GM13977 (cell line): Measurements from ENCODE around the gene MEIG1.
A peak's percentile ranks its signal among the peaks of the same experiment; 100 is the strongest.

Source experiments
- DNase-seq: peaks from one replicate; pipeline ENCODE4 v3.0.0; 2012; ENCODE audit warnings: low spot score
- in situ Hi-C: fragments of 300-500 bp; cut with MboI; formaldehyde crosslinking; loops from one replicate; pipeline ENCODE4 v1.12.0; 2022; ENCODE audit warnings: low sequenced_read_pairs, low pct_unique_long_range_greater_than_20kb, mixed read lengths, inconsistent platforms; ENCODE audit not compliant: unreplicated experiment
- TF ChIP-seq, protein P1 (sequence below): IDR thresholded peaks from 2 replicates; pipeline ENCODE4 v1.5.1; 2012; ENCODE audit warnings: mild to moderate bottlenecking, control low read depth; ENCODE audit not compliant: insufficient read depth; ENCODE audit errors: extremely low read depth, missing control alignments

MEIG1 gene, protein sequence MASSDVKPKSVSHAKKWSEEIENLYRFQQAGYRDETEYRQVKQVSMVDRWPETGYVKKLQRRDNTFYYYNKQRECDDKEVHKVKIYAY

DNA sequence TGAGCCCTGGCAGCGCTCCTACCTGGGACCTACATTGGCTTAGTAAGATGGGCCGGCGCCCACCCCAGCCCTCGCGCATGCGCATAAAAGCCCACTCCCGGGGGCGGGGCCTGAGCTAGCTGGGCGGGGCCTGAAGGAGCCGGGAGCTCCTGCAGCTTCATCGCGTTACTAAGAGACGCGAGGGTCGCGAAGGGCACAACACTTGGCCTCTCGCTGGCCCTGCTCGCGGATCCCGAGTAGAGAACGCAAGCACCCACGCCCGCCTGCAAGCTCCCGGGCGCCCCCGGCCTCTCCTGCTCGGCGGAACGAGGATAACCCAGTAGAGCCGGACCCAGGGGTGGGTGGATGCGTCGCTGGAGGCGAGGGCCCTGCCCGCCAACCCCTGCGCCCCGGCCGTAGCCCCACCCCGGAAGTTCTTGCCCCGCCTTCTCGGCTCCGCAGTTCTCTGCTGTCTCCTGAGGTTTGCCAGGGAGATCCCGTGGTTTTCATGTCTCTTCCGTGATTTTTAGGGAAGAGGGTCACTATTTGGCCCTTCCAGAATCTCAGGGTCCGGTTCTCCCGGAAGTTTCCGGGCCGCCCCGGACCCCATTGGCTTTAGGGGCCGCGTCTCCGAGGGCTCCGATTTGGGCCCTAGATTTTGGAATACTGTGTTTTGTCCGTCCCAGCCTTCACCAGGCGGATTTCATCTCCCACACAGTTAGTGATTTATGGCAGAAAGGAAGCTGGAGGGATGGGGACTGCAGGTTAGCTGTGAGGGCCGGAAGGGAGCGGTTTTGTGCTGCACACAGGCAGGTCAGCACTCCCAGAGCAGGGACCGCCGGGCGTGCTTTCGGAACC, at the start of gene MEIG1:
MEIG1 (plus strand) TSS at position 168 of the 837 bp plus-strand sequence. CDS start 7,081 bp downstream, outside the sequence.
- in situ Hi-C loops = no loop called here
- DNase-seq = peak; percentile 92
- TF ChIP-seq, protein P1, sequence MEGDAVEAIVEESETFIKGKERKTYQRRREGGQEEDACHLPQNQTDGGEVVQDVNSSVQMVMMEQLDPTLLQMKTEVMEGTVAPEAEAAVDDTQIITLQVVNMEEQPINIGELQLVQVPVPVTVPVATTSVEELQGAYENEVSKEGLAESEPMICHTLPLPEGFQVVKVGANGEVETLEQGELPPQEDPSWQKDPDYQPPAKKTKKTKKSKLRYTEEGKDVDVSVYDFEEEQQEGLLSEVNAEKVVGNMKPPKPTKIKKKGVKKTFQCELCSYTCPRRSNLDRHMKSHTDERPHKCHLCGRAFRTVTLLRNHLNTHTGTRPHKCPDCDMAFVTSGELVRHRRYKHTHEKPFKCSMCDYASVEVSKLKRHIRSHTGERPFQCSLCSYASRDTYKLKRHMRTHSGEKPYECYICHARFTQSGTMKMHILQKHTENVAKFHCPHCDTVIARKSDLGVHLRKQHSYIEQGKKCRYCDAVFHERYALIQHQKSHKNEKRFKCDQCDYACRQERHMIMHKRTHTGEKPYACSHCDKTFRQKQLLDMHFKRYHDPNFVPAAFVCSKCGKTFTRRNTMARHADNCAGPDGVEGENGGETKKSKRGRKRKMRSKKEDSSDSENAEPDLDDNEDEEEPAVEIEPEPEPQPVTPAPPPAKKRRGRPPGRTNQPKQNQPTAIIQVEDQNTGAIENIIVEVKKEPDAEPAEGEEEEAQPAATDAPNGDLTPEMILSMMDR = no peak

DNA sequence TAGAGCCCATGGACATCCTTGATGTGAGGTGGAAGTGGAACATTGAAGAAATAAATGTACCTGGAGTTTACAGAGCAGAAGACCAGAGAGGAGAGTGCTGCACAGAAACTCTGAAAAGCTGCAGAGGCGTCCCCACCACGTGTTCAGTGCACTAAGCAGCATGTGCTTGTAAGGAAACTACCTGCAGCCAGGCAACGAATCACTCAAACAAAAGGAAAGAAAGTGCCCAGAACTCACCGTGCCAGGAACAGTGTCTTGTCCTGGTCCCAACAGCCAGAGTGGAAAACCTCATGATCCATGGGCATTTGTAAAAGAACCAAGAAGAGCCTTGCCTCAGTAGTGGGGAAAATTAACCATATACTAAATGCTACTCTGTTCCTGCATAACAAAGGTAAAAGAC, 48.2 kb upstream of the MEIG1 start:
- in situ Hi-C loops = no loop called here
- TF ChIP-seq, protein P1 = no peak
- DNase-seq = no peak

DNA sequence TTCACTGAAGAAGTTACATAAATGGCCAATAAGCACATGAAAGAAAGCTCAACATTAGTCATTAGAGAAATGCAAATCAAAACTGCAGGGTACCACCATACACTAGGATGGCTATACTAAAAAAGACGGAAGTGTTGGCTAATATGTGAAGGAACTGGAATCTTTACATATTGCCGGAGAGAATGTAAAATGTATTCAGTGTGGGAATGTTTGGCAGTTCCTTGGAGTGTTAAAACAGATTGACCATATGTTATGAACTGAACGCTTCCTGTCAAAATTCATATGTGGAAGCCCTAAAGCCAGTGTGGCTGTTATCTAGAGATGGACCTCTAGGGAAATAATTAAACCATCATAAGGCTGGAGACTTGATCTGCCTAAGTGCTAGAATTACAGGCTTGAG, 47.4 kb upstream of the MEIG1 start:
- in situ Hi-C loops = no loop called here
- DNase-seq = no peak
- TF ChIP-seq, protein P1 = no peak

DNA sequence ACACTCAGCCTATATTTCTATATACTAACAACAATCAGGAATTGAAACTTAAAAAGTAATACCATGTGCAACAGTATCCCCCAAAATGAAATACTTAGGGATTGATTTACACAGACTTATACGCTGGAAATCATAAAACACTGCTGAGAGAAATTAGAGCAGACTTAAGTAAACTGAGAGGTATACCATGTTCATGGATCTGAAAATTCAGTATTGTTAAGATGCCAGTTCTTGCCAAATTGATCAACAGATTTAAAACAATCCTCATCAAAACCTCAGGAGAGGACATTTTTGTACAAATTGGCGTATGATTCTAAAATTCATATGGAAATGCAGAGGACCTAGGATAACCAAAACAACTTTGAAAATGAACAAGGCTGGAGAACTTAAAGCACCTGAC, 42.6 kb upstream of the MEIG1 start:
- DNase-seq = no peak
- in situ Hi-C loops = no loop called here
- TF ChIP-seq, protein P1 = no peak

DNA sequence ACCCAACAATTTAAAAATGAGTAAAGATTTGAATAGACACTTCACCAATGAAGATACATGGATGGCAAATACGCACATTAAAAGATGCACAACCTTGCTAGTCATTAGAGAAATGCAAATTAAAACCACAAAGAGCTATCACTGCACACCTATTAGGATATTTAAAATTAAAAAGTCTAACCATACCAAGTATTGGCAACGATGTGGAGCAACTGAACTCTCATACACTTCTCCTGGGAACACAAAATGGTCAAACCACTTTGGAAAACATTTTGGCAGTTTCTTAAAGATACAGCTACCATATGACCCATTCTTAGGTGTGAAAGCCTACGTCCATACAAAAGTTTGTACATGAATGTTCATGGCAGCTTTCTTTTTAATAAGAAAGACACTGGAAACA, 41.4 kb upstream of the MEIG1 start:
- TF ChIP-seq, protein P1 = no peak
- DNase-seq = no peak
- in situ Hi-C loops = no loop called here

DNA sequence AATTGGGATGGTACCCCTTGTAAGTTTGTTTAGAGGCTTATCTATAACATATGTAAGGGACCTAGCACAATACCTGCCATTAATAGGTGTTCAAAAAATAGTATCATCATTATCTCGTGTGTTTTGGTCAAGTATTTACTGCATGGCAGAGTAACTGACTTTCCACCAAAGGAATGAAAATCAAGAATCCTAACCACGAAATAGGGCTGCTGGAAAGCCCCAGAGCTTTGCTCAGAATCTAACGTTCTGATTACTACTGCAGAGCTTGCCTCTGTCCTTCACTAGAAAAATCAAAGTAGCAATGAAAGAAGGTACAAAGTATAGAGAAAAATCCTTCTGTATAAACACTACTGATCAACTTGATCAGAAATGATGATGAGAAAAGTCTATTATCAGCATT, 40.2 kb upstream of the MEIG1 start:
- in situ Hi-C loops = no loop called here
- TF ChIP-seq, protein P1 = no peak
- DNase-seq = peak; percentile 16
